PC-9 (cell line): ENCODE results near the gene XKR7. TPM values are rescaled to one million over a fixed set of nuclear protein-coding genes. Genes with fewer than 3 reads are reported as not detected.

ENCODE experiments used
- BruUV-seq: library from RNA; stranded (reverse); fragments of 400-500 nt; replicated peaks from 2 replicates; lab custom pipeline; 2021; lab: Mats Ljungman, UMichigan
- CTCF ChIA-PET: fragments of 300-600 bp; sonication (Branson Sonifier 250); formaldehyde crosslinking; loops from one replicate; lab custom pipeline; 2022; ENCODE audit warnings: antibody characterized with exemption; lab: Charles Lee
- POLR2A ChIA-PET: fragments of 300-600 bp; sonication (Branson Sonifier 250); formaldehyde crosslinking; loops from one replicate; lab custom pipeline; 2022; ENCODE audit warnings: antibody characterized with exemption; ENCODE audit not compliant: unreplicated experiment; lab: Charles Lee
- DNase-seq, 2 experiments: peaks; one replicate each; pipeline versions ENCODE4 v3.0.0 to v3.0.0-alpha.2; 2015 to 2022; ENCODE audit warnings: mixed read lengths in 1 of 2
- H2AFZ ChIP-seq: fragments of 200-600 bp; sonication (generic); 2 replicates; pipeline ENCODE4 v1.8.1; 2017; ENCODE audit warnings: antibody characterized with exemption
- H3F3A ChIP-seq: fragments of 200-600 bp; sonication (generic); 2 replicates; pipeline ENCODE4 v1.8.1; 2017; ENCODE audit warnings: antibody characterized with exemption, mild to moderate bottlenecking, low read depth; ENCODE audit not compliant: insufficient read depth
- H3K27ac ChIP-seq: fragments of 200-600 bp; sonication (generic); 2 replicates; pipeline ENCODE4 v1.6.1; 2016; ENCODE audit warnings: mixed run types
- H3K27me3 ChIP-seq: fragments of 200-600 bp; sonication (generic); 2 replicates; pipeline ENCODE4 v1.6.1; 2016; ENCODE audit warnings: low read depth, mixed run types; ENCODE audit not compliant: insufficient read depth
- H3K36me3 ChIP-seq: fragments of 200-600 bp; sonication (generic); 2 replicates; pipeline ENCODE4 v1.6.1; 2016; ENCODE audit warnings: low read depth, mixed run types
- H3K4me1 ChIP-seq: fragments of 200-600 bp; sonication (generic); replicated peaks from 2 replicates; pipeline ENCODE4 v1.6.1; 2016; ENCODE audit warnings: mixed run types; ENCODE audit not compliant: insufficient read depth
- H3K4me2 ChIP-seq: fragments of 200-600 bp; sonication (generic); 2 replicates; pipeline ENCODE4 v1.6.1; 2017; ENCODE audit warnings: mixed run types
- H3K4me3 ChIP-seq: fragments of 200-600 bp; sonication (generic); 2 replicates; pipeline ENCODE4 v1.6.1; 2016; ENCODE audit warnings: mixed run types
- H3K79me2 ChIP-seq: fragments of 200-600 bp; sonication (generic); 2 replicates; pipeline ENCODE4 v1.6.1; 2017; ENCODE audit warnings: low read depth, mixed run types
- H3K9me2 ChIP-seq: fragments of 200-600 bp; sonication (generic); 2 replicates; pipeline ENCODE4 v1.8.1; 2017; ENCODE audit warnings: mild to moderate bottlenecking; ENCODE audit not compliant: insufficient read depth
- H3K9me3 ChIP-seq: fragments of 200-600 bp; sonication (generic); 2 replicates; pipeline ENCODE4 v1.8.1; 2016; ENCODE audit warnings: low read depth; ENCODE audit not compliant: insufficient read depth
- H4K20me1 ChIP-seq: fragments of 200-600 bp; sonication (generic); 2 replicates; pipeline ENCODE4 v1.8.1; 2017; ENCODE audit not compliant: insufficient read depth
- CTCF ChIP-seq: fragments of 200-600 bp; sonication (generic); conservative IDR thresholded peaks from 2 replicates; pipeline ENCODE4 v1.6.1; 2017; ENCODE audit warnings: mixed run types, antibody characterized with exemption, mild to moderate bottlenecking, moderate library complexity
- EZH2 ChIP-seq: fragments of 200-600 bp; sonication (generic); IDR thresholded peaks from 2 replicates; pipeline ENCODE4 v1.8.0; 2017; ENCODE audit warnings: antibody characterized with exemption, low read depth
- intact Hi-C: fragments of 100-400 bp; cut with micrococcal nuclease; formaldehyde crosslinking; loops from one replicate; pipeline ENCODE4 v1.10.0; 2022; ENCODE audit not compliant: unreplicated experiment
- total RNA-seq: library from RNA; stranded (reverse); gene quantifications from 2 replicates; pipeline ENCODE4 v1.2.3, GENCODE V29; 2021

Gene XKR7
- total RNA-seq, 1 experiment from 2014 or later, result not detected

GRCh38 chr20:32019156-32019510, 51.2 kb downstream of the XKR7 start:
- Histone ChIP-seq H3K9me2 (no peaks in the 10 kb centered on the region), H3K79me2 (no peaks in the 10 kb centered on the region), H3K36me3 (no peaks in the 10 kb centered on the region), H2AFZ (no peak overlapping the region), H4K20me1 (no peaks in the 10 kb centered on the region), H3K27ac (no peak overlapping the region), H3K4me2 (no peak overlapping the region), H3K4me1 (0 out of 2 replicates have a peak, but pooled peaks cover 4% of the 10 kb centered on the region), H3K27me3 (peaks cover 85% of the 10 kb centered on the region), H3K9me3 (no peaks in the 10 kb centered on the region), H3F3A (no peaks in the 10 kb centered on the region), H3K4me3 (no peak overlapping the region)
- CTCF ChIA-PET, result interaction anchor here (0.6 kb wide), 1 partner anchor 346 kb away, joined by 4 read pairs; no protein-coding TSS in a partner anchor
- no peak for TF ChIP-seq EZH2
- DNase-seq, result peak in 1 of 2 experiments; percentile 15
- BruUV-seq, result no TSS peak
- intact Hi-C loops, result loop anchor here (5.0 kb wide), 1 partner anchor 67 kb away; the partner anchor contains the start of gene PDRG1
- POLR2A ChIA-PET, result no interaction called here

GRCh38 chr20:32019563-32020463, 51.9 kb downstream of the XKR7 start:
- no TSS peak for BruUV-seq
- H3K4me3 ChIP-seq, result no peak overlapping the region

GRCh38 chr20:32021091-32021490, 53.1 kb downstream of the XKR7 start:
- no peaks in the 10 kb centered on the region for H3F3A ChIP-seq
- intact Hi-C loops, result no loop called here
- H3K4me3 ChIP-seq, result no peak overlapping the region
- no peak overlapping the region for H3K4me2 ChIP-seq
- no peaks in the 10 kb centered on the region for H4K20me1 ChIP-seq
- POLR2A ChIA-PET, result interaction anchor here (0.6 kb wide), 1 partner anchor 43 kb away, joined by 4 read pairs; no protein-coding TSS in a partner anchor
- no peak overlapping the region for H2AFZ ChIP-seq
- peaks cover 84% of the 10 kb centered on the region for H3K27me3 ChIP-seq
- H3K4me1 ChIP-seq, result 0 out of 2 replicates have a peak, but pooled peaks cover 4% of the 10 kb centered on the region
- CTCF ChIA-PET, result no interaction called here
- no peaks in the 10 kb centered on the region for H3K79me2 ChIP-seq
- TF ChIP-seq EZH2 (no peak), CTCF (no peak)
- H3K9me2 ChIP-seq, result no peaks in the 10 kb centered on the region
- H3K27ac ChIP-seq, result no peak overlapping the region
- DNase-seq, result no peak
- BruUV-seq, result no TSS peak
- H3K9me3 ChIP-seq, result no peaks in the 10 kb centered on the region
- H3K36me3 ChIP-seq, result no peaks in the 10 kb centered on the region

More at GRCh38 chr20:32019563-32020463, 51.9 kb downstream of the XKR7 start:
- Histone ChIP-seq H3K27me3 (peaks cover 84% of the 10 kb centered on the region), H2AFZ (no peak overlapping the region), H3K27ac (no peak overlapping the region), H4K20me1 (no peaks in the 10 kb centered on the region), H3K4me2 (no peak overlapping the region), H3K79me2 (no peaks in the 10 kb centered on the region), H3K9me3 (no peaks in the 10 kb centered on the region), H3K9me2 (no peaks in the 10 kb centered on the region), H3K36me3 (no peaks in the 10 kb centered on the region), H3F3A (no peaks in the 10 kb centered on the region), H3K4me1 (0 out of 2 replicates have a peak, but pooled peaks cover 4% of the 10 kb centered on the region)
- CTCF ChIA-PET, result interaction anchor here (0.6 kb wide), 1 partner anchor 346 kb away, joined by 4 read pairs; no protein-coding TSS in a partner anchor
- POLR2A ChIA-PET, result interaction anchor here (0.6 kb wide), 1 partner anchor 204 kb away, joined by 6 read pairs; no protein-coding TSS in a partner anchor
- intact Hi-C loops, result loop anchor here (5.0 kb wide), 1 partner anchor 68 kb away; the partner anchor contains the start of gene PDRG1
- TF ChIP-seq CTCF (no peak), EZH2 (no peak)
- DNase-seq, result no peak
